T-cell (primary cell): ENCODE results near the gene EXOC3L4. TPM values are rescaled to one million over a fixed set of nuclear protein-coding genes. Genes with fewer than 3 reads are reported as not detected.

ENCODE experiments used
- ATAC-seq, 4 experiments: fragments of 200-7000 bp in 3 of 4; fragments of 150-1000 bp in 1 of 4; cut with Tn5 transposase; replicated peaks in 1 of 4; 1 replicate in 3 of 4; 2 replicates in 1 of 4; pipeline ENCODE4 v1.10.0; 2021; ENCODE audit warnings: moderate library complexity in 3 of 4, mild to moderate bottlenecking in 2 of 4, moderate number of reproducible peaks in 1 of 4
- CTCF ChIA-PET, 2 donors: fragments of 300-600 bp; sonication (Branson Sonifier 250); formaldehyde crosslinking; loops; one replicate each; lab custom pipeline; 2022; ENCODE audit warnings: antibody characterized with exemption in 2 of 2; lab: Charles Lee
- POLR2A ChIA-PET, 2 donors: fragments of 300-600 bp; sonication (Branson Sonifier 250); formaldehyde crosslinking; loops; one replicate each; lab custom pipeline; 2022; ENCODE audit warnings: antibody characterized with exemption in 2 of 2; lab: Charles Lee
- DNase-seq, 35 experiments: peaks; one replicate each; pipeline versions ENCODE4 v3.0.0 to v3.0.0-alpha.2; 2013 to 2023
- H3K27ac ChIP-seq: one replicate; pipeline ENCODE4 v1.5.1; 2013; ENCODE audit warnings: low read length
- H3K27me3 ChIP-seq, 2 experiments: replicated peaks in 1 of 2; 1 replicate in 1 of 2; 2 replicates in 1 of 2; pipeline versions ENCODE4 v1.6.1 to v1.7.0; 2013; ENCODE audit warnings: low read length in 1 of 2, mixed read lengths in 1 of 2; ENCODE audit not compliant: control insufficient read depth in 2 of 2, insufficient read depth in 2 of 2; ENCODE audit errors: extremely low read depth in 1 of 2
- H3K36me3 ChIP-seq, 2 donors: 1 replicate in 1 of 2; 2 replicates in 1 of 2; pipeline versions ENCODE4 v1.6.1 to v1.7.0; 2013; ENCODE audit warnings: low read length in 1 of 2; ENCODE audit not compliant: control insufficient read depth in 2 of 2, insufficient read depth in 1 of 2; ENCODE audit errors: extremely low read depth in 1 of 2
- H3K4me1 ChIP-seq, 2 experiments: 1 replicate in 1 of 2; 2 replicates in 1 of 2; pipeline versions ENCODE4 v1.6.1 to v1.7.0; 2013; ENCODE audit warnings: low read length in 2 of 2, mixed read lengths in 1 of 2; ENCODE audit not compliant: insufficient read depth in 2 of 2, control insufficient read depth in 1 of 2; ENCODE audit errors: extremely low read depth in 1 of 2
- H3K4me3 ChIP-seq, 2 donors: 1 replicate in 1 of 2; 2 replicates in 1 of 2; pipeline versions ENCODE4 v1.5.1 to v1.7.0; 2013; ENCODE audit warnings: mild to moderate bottlenecking in 2 of 2, low read length in 1 of 2, moderate library complexity in 1 of 2; ENCODE audit not compliant: control insufficient read depth in 1 of 2; ENCODE audit errors: extremely low read depth in 1 of 2
- H3K9me3 ChIP-seq: 2 replicates; pipeline ENCODE4 v1.7.0; 2013
- H3K27ac Mint-ChIP-seq, 2 donors: one replicate each; pipeline ENCODE4 v1.8.0; 2020 to 2021; ENCODE audit warnings: mild to moderate bottlenecking in 2 of 2, mixed read lengths in 2 of 2
- H3K27me3 Mint-ChIP-seq, 2 donors: one replicate each; pipeline ENCODE4 v1.8.0; 2021 to 2022; ENCODE audit warnings: mixed read lengths in 2 of 2
- H3K36me3 Mint-ChIP-seq: one replicate; pipeline ENCODE4 v1.8.0; 2021; ENCODE audit warnings: mixed read lengths
- H3K4me1 Mint-ChIP-seq, 3 donors: one replicate each; pipeline ENCODE4 v1.8.0; 2020 to 2022; ENCODE audit warnings: mixed read lengths in 3 of 3, mild to moderate bottlenecking in 1 of 3
- H3K4me3 Mint-ChIP-seq, 3 donors: one replicate each; pipeline ENCODE4 v1.8.0; 2020 to 2022; ENCODE audit warnings: mild to moderate bottlenecking in 3 of 3, mixed read lengths in 3 of 3, moderate library complexity in 3 of 3
- H3K9me3 Mint-ChIP-seq, 3 donors: one replicate each; pipeline ENCODE4 v1.8.0; 2020 to 2022; ENCODE audit warnings: mixed read lengths in 3 of 3
- WGBS: methylation state at CpG from one replicate; pipeline ENCODE4 v1.1.5; 2013; ENCODE audit warnings: missing lambda C conversion rate; ENCODE audit not compliant: insufficient coverage; 5-methylcytosine and 5-hydroxymethylcytosine counted together
- total RNA-seq, 35 experiments: library from RNA in 6 of 35; stranded (reverse) in 6 of 35; fragments of 120-200 nt in 1 of 35; gene quantifications; one replicate each; pipeline versions ENCODE4 v1.2.1 to v1.2.4 and lab custom pipeline; 2013 to 2026

Gene EXOC3L4
- total RNA-seq, 5 donors from 2014 or later (not counting 1 experiment from before 2014, with no cell fraction given): 0.25 TPM; not detected in 4

DNA sequence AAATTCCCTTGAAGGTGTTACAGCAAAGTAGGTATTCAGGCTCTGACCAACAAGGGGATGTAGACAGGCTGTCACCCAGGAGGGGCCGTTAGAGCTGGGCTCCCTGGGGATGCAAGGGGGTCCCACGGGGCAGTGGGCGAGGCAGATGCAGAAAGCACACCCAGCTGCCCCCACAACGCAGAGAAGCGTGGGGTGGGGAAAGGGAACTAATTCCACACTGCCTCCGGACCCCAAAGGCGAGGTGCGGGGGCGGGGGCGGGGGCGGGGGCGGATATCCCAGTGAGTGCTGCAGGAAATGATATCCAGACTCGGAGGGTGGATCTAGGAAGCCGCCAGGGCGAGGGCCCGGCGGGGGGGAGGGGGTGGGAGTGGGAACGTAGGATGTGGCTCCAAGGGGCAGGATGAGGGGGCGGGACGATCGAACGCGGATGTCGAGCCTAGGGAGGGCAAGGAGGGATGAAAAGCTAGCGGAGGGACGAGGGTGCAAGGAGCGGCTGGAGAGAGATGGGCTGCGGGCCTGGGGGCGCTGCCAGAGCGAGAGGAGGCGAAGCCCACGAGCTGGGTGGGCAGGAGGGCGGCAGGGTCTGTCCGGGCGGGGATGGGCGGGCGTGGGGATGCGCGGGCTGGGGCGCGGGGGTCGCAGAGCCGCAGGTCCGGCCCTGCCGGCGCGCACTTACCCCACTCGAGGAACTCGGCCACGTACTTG, 38.0 kb upstream of the EXOC3L4 start:
- Histone ChIP-seq H3K9me3 (no peaks in the 10 kb centered on the region), H3K4me3 (peak overlapping the region; percentile 15 to 27), H3K36me3 (no peaks in the 10 kb centered on the region), H3K4me1 (peaks cover 2 to 16% of the 10 kb centered on the region in 2 experiments), H3K27me3 (peaks cover 12 to 47% of the 10 kb centered on the region in 2 experiments), H3K27ac (no peak overlapping the region)
- Mint-ChIP-seq H3K27me3 (peaks cover 14 to 18% of the 10 kb centered on the region in 2 donors), H3K4me1 (peaks cover 8 to 19% (median 9%) of the 10 kb centered on the region in 3 donors), H3K27ac (no peak overlapping the region), H3K4me3 (peak overlapping the region; percentile 68 to 76 (median 72)), H3K36me3 (no peaks in the 10 kb centered on the region), H3K9me3 (no peaks in the 10 kb centered on the region)
- DNase-seq: no peak
- ChIA-PET CTCF (no interaction called here), POLR2A (interaction anchor here in 1 of 2 donors (0.6 kb wide), 1 partner anchor 218 kb away, joined by 3 read pairs; no protein-coding TSS in a partner anchor)
- 6% methylated on average over 33 of the region's 50 CpGs for WGBS
- ATAC-seq: peak in 1 of 4 experiments; percentile 2

GRCh38 chr14:103057028-103057371, 37.5 kb upstream of the EXOC3L4 start:
- peak overlapping the region; percentile 15 to 27 for H3K4me3 ChIP-seq
- CTCF ChIA-PET: no interaction called here

DNA sequence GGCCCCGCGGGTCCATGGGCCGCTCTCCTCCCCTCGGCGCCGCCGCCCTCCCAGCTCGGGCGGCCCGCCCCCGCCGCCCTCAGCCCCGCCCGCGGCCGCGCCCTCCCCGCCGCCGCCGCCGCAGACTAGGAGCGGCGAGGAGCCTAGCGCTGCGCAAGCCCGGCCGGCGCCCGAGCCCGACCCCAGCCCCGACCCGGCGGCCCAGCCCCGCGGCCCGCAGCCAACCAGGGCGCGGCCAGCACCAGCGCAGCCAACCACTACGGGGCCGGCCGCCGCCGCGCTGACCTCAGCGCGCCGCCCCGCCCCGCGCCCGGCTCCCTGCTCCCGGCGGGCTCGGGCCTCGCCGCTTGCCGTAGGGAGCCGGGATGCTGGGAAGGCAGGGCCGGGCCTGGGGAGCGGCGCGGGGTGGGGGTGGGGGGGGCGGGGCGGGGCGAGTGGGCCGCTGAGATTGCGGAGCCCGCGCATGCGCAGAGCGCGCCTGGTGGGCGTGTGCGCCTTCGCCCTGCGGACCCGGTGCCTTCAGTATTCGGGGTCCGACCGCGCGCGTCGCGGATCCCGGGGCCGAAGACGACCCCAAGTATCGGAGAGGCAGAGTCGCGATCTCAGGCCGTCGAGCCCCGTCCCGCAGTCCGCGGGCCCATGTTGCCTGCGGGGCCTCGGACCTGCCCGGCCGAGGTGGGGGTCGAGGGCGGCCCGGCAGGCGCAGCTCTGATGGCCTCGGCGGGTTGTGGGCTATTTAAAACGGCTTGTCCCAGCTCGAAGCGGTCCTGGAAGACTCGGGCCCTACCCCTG, 37.0 kb upstream of the EXOC3L4 start, which contains the start of gene CDC42BPB:
Gene CDC42BPB (minus strand): TSS at position 178 of the 792 bp plus-strand sequence. CDS start 376 bp downstream, outside the sequence.
- CTCF ChIA-PET: no interaction called here

More at GRCh38 chr14:103057028-103057371, 37.5 kb upstream of the EXOC3L4 start:
- Histone ChIP-seq H3K27me3 (peaks cover 14 to 44% of the 10 kb centered on the region in 2 experiments), H3K9me3 (no peaks in the 10 kb centered on the region), H3K4me1 (peaks cover 2 to 16% of the 10 kb centered on the region in 2 experiments), H3K27ac (no peak overlapping the region), H3K36me3 (no peaks in the 10 kb centered on the region)
- peak; percentile 3 to 25 (median 14) for ATAC-seq
- POLR2A ChIA-PET: no interaction called here
- peaks cover 8 to 19% (median 9%) of the 10 kb centered on the region in 3 donors for H3K4me1 Mint-ChIP-seq
- H3K27ac Mint-ChIP-seq: no peak overlapping the region
- WGBS: 3% methylated on average over 53 of the region's 53 CpGs
- H3K36me3 Mint-ChIP-seq: no peaks in the 10 kb centered on the region
- no peak for DNase-seq
- H3K4me3 Mint-ChIP-seq: peak overlapping the region in 2 of 3 donors; percentile 68 to 72
- H3K9me3 Mint-ChIP-seq: no peaks in the 10 kb centered on the region
- H3K27me3 Mint-ChIP-seq: peaks cover 14 to 18% of the 10 kb centered on the region in 2 donors

GRCh38 chr14:103058164-103059055, 36.1 kb upstream of the EXOC3L4 start:
- peaks cover 15 to 42% of the 10 kb centered on the region in 2 experiments for H3K27me3 ChIP-seq
- CTCF ChIA-PET: no interaction called here
- POLR2A ChIA-PET: no interaction called here
- WGBS: 64% methylated on average over 30 of the region's 39 CpGs
- ATAC-seq: no peak
- Mint-ChIP-seq H3K9me3 (no peaks in the 10 kb centered on the region), H3K27ac (no peak overlapping the region), H3K4me3 (peak overlapping the region; percentile 48 to 64 (median 50)), H3K36me3 (no peaks in the 10 kb centered on the region), H3K27me3 (peaks cover 14 to 18% of the 10 kb centered on the region in 2 donors), H3K4me1 (peaks cover 8 to 19% (median 9%) of the 10 kb centered on the region in 3 donors)
- no peaks in the 10 kb centered on the region for H3K36me3 ChIP-seq
- no peaks in the 10 kb centered on the region for H3K9me3 ChIP-seq
- H3K4me1 ChIP-seq: peaks cover 2 to 16% of the 10 kb centered on the region in 2 experiments
- no peak overlapping the region for H3K27ac ChIP-seq
- no peak for DNase-seq
- peak overlapping the region; percentile 23 to 39 for H3K4me3 ChIP-seq

More for the DNA sequence above, 37.0 kb upstream of the EXOC3L4 start, which contains the start of gene CDC42BPB:
- 3% methylated on average over 93 of the region's 113 CpGs for WGBS
- H3K27me3 Mint-ChIP-seq: peaks cover 14 to 18% of the 10 kb centered on the region in 2 donors
- no peak within 1 kb of the TSS for H3K27ac ChIP-seq
- H3K36me3 Mint-ChIP-seq: no peaks in the 10 kb centered on the region
- POLR2A ChIA-PET: no interaction called here
- H3K4me1 Mint-ChIP-seq: peaks cover 8 to 19% (median 9%) of the 10 kb centered on the region in 3 donors
- H3K9me3 ChIP-seq: no peaks in the 10 kb centered on the region
- H3K4me3 ChIP-seq: peak within 1 kb of the TSS; percentile 27 to 39
- H3K27me3 ChIP-seq: peaks cover 16 to 42% of the 10 kb centered on the region in 2 experiments
- peaks cover 2 to 16% of the 10 kb centered on the region in 2 experiments for H3K4me1 ChIP-seq
- no peak within 1 kb of the TSS for H3K27ac Mint-ChIP-seq
- H3K36me3 ChIP-seq: no peaks in the 10 kb centered on the region
- peak within 1 kb of the TSS; percentile 68 to 76 (median 72) for H3K4me3 Mint-ChIP-seq
- peak in 29 of 35 experiments; percentile 11 to 72 (median 40) for DNase-seq
- peak; percentile 87 to 89 (median 88) for ATAC-seq
- no peaks in the 10 kb centered on the region for H3K9me3 Mint-ChIP-seq

- 75% methylated on average over 1 of the region's 5 CpGs for WGBS
- no peak overlapping the region for H3K4me3 Mint-ChIP-seq
- no peaks in the 10 kb centered on the region for H3K36me3 Mint-ChIP-seq
- Histone ChIP-seq H3K4me3 (no peak overlapping the region), H3K27ac (no peak overlapping the region), H3K36me3 (no peaks in the 10 kb centered on the region), H3K9me3 (no peaks in the 10 kb centered on the region), H3K27me3 (peaks cover 15 to 45% of the 10 kb centered on the region in 2 experiments), H3K4me1 (peaks cover 2 to 16% of the 10 kb centered on the region in 2 experiments)
- H3K27ac Mint-ChIP-seq: no peak overlapping the region
- POLR2A ChIA-PET: no interaction called here
- peaks cover 8 to 19% (median 9%) of the 10 kb centered on the region in 3 donors for H3K4me1 Mint-ChIP-seq
- peaks cover 18 to 21% of the 10 kb centered on the region in 2 donors for H3K27me3 Mint-ChIP-seq
- no peak for ATAC-seq
- DNase-seq: no peak
- CTCF ChIA-PET: interaction anchor here in 1 of 2 donors (0.6 kb wide), 1 partner anchor 37 kb away, joined by 3 read pairs; no protein-coding TSS in a partner anchor
- H3K9me3 Mint-ChIP-seq: no peaks in the 10 kb centered on the region
Measured at GRCh38 chr14:103059556-103059955, 35.0 kb upstream of the EXOC3L4 start.
